T-helper 9 cell (primary cell): Measurements from ENCODE around the gene RUNX2.

Source experiments
- DNase-seq: peaks from one replicate; pipeline ENCODE4 v3.0.0-alpha.2; 2020

The RUNX2 gene

GRCh38 chr6:45436544-45437438 is 108.7 kb downstream of the RUNX2 start:
- DNase-seq: no peak

GRCh38 chr6:45437439-45437815 is 109.3 kb downstream of the RUNX2 start:
- no peak for DNase-seq

GRCh38 chr6:45438151-45438550 is 110.0 kb downstream of the RUNX2 start:
- DNase-seq: no peak

GRCh38 chr6:45438849-45439406 is 110.8 kb downstream of the RUNX2 start:
- no peak for DNase-seq

GRCh38 chr6:45439459-45439858 is 111.3 kb downstream of the RUNX2 start:
- DNase-seq: no peak

DNA sequence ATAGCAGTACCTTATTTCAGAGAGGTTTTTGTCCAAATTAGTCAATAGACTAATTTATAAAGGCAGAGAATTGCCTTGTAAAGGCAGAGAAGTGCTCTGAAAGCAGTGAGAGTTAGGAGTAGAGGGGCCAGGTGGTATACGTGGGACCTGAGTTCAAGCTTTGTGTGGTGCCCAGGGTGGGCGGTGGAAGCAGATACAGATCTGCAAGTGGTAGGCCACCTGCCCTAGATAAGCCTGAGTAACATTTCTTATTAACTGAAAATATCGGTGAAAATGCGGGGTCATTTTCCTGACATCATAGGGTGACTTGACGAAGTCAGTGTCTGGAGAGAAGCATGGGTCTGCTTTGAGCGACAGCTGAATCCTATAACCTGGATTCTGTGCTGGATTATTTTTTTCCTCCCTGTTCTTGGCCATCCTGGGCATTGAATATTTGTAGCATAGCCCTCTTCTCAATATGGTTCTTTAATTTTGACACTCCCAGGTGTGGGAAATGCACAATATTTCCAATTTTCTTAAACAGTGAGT is 111.8 kb downstream of the RUNX2 start:
- no peak for DNase-seq

GRCh38 chr6:45441851-45442453 is 113.8 kb downstream of the RUNX2 start:
- DNase-seq: no peak

GRCh38 chr6:45442716-45443115 is 114.6 kb downstream of the RUNX2 start:
- DNase-seq: no peak

DNA sequence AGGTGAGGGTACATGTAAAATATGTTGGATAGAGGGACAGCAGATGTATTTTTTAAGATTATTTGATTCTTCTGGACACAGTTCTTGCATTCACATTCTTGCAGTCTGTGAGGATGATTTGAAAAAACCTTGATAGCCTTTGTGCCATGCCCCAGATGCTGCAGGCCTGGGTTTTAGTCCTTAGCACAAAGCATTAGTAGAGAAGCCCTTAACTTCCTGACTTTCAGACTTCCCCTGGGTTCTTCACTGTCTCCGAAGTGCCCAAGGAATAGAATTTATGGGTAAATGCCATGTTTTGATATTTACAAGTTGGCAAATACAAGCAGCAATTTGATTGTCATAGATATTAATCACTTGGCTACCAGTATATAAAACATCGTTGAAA is 117.2 kb downstream of the RUNX2 start:
- DNase-seq: no peak

DNA sequence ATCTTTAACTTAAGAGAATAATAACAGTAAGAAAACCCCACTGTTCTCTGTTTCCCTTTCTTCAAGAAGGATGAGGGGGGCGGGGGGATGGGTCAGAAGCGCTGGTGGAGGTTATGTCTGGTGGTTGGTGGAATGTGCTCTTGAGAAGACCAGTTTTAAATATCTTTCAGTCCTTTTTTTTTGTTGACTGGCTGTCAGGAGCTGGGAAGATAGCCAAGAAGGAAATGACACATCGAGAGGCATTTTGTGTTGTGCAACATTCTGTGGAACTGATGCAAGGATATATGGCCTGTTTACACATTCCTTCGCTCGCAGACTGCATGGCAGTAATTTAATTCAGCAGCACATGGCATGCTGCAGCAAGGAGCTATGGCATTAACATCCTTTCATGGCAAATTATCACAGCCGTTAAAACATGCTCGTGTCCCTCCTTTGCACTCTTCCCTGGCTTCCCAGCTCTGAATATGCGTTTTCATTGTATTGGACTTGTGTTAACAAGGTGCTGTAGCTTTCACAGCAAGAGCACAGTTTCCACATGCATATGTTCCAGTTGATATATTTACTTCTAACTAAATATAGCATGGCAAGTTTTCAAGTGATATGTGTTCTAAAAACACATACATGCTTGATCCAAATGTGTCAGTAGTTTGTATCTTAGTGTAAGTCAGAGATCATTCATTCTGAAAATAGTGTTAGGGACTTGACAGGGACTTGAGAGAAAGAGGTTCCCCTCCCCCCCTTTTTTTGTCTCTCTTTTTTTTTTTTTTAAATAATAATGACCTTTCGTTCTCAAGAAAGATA is 117.8 kb downstream of the RUNX2 start:
- DNase-seq: peak; percentile 18

GRCh38 chr6:45447005-45447404 is 118.9 kb downstream of the RUNX2 start:
- DNase-seq: no peak

DNA sequence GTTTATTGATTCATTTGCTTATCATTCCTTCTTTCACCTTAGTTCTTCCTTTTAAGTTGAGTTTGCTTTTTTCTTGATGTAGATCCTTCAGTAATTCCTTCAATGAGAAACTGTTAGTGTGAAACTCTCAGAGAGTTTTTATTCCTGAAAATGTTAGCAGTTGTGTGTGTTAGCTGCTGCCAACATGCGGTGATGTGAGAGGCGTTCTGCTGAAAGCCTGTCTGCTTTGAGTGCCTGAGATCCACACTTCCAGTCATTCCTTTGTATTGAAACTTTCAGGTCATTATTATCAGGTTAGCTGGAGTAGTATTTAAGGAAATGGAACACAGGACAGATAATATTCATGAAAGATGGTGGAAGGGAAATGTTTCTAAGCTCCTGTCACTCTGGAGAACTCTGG is 119.6 kb downstream of the RUNX2 start:
- no peak for DNase-seq

DNA sequence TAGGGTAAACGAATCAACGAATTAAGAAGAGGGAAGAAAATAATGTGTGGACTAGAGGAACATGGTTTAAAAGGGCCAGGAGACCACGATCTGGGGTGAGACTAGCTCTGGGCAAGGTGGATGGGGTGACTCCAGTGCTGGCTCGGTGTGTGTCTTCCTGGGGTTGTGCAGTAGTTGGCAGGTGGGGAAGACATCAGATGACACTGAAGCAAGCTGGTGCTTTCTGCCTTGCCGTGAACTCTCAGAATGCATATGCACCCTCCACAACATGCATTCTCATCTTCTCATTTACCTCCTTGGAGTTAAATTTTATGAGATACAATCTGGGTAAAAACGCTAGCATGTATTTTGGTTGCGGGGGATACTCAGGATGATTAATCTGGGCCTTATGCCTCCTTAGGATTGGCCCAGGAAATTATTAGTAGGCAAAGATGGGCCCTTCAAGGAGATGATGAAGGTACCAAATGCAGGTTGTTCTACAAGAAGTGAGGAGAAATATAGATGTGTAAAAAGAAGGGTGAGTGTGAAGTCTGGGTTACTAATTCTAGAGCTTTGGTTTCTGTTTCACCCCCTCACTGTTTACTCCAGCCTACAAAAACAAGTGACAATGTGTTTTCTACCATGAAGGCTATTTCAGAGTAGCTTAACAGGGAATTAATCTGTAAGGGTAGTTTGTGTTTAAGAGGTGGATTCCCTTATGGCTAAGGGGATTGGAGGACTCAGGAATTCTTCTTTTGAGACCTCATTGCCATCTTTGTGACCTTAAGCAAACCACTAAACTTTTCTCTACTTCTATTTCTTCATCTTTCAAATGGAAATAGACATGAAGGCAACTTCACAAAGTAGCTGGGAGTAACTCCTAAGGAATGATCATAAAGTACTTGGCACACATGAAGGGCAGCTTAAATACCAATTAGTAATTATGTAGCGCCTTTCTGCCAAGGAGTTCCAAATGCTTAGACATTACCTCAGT is 120.6 kb downstream of the RUNX2 start:
- no peak for DNase-seq

- DNase-seq: no peak
These were observed 122.0 kb downstream of the RUNX2 start for GRCh38 chr6:45450132-45450531.

- no peak for DNase-seq
These were observed 122.7 kb downstream of the RUNX2 start for GRCh38 chr6:45450831-45451230.

GRCh38 chr6:45454008-45454911 is 126.1 kb downstream of the RUNX2 start:
- DNase-seq: no peak

DNA sequence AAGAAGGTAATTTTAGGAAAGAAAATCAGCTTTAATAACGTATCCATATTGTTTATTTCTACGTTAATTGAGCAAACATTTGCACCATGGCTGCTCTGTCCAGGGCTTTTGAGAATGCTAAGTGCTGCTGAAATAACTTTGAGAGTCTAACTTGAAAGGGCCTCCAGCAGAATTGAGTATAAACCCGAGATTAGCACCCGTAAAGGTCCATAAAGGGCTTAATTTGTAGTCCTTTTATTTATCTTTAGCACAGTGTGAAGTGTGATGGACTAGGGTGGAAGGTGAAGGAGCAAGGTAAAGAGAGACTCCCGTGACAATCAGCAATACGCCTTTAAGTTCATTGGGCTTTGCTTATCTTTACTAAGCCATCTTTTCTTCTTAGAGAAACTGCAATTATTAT is 127.3 kb downstream of the RUNX2 start:
- DNase-seq: no peak

- no peak for DNase-seq
These were observed 129.0 kb downstream of the RUNX2 start for GRCh38 chr6:45457141-45457540.

- no peak for DNase-seq
These were observed 130.5 kb downstream of the RUNX2 start for GRCh38 chr6:45458672-45459071.

GRCh38 chr6:45460166-45460565 is 132.0 kb downstream of the RUNX2 start:
- no peak for DNase-seq

- no peak for DNase-seq
These were observed 133.4 kb downstream of the RUNX2 start for GRCh38 chr6:45461486-45461885.
